ENCODE measurements around the gene PCSK5.
"Not testable (repeated sequence)": the region's sequence is repeated elsewhere in the genome, so short reads cannot be mapped to it uniquely, and the experiment has no call there.

PCSK5 gene

DNA sequence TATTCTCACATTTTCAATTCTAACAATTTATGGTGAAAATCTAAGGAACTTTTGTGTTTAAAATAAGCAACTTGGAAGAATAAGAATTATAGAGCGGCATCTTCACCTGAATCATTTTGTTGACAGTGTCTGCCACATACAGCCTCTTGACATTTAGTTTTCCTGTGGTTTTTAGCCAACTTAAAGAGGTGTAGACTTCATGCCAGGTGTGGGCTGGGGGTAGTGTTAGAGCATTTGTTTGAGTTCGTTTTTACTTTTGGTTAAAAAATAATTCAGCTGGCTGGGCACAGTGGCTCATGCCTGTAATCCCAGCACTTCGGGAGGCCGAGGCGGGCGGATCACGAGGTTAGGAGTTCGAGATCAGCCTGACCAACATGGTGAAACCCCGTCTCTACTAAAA is 72.8 kb downstream of the PCSK5 start:
- DNase-seq (ENCODE audit: low read depth), result not testable (repeated sequence)

DNA sequence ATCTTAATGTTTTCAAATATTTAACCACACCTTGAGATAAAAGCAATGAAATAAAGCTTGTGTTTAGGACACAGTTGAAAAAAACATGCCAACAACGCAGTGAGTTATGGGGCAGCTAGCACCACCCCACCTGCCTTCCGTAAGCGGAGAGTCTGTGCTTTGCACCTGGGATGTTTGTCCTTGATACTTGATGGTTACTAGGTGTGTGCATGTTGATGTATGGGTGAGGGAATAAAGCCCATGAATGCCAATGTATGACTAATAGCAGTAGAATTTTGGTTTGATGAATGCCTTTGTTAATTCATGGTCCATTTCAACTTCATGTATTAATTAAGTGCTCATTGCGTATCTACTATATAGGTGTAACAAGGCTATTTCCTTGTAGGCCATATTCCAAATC is 74.0 kb downstream of the PCSK5 start:
- DNase-seq (ENCODE audit: low read depth), result no peak

DNA sequence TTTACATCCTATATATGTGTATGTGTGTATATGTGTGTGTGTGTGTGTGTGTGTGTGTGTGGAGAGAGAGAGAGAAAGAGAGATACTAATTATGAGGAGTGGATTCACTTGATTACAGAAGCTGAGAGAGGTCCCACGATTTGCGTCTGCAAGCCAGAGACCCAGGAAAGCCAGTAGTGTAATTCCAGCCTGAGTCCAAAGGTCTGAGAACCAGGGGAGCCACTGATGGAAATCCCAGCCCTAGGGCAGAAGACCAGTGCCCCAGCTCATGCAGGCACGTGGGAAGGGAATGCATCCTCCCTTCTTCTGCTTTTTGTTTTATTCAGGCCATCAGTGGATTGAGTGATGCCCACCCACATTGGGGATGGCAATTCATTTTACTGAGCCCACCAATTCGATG is 74.8 kb downstream of the PCSK5 start:
- no peak for DNase-seq (ENCODE audit: low read depth)

DNA sequence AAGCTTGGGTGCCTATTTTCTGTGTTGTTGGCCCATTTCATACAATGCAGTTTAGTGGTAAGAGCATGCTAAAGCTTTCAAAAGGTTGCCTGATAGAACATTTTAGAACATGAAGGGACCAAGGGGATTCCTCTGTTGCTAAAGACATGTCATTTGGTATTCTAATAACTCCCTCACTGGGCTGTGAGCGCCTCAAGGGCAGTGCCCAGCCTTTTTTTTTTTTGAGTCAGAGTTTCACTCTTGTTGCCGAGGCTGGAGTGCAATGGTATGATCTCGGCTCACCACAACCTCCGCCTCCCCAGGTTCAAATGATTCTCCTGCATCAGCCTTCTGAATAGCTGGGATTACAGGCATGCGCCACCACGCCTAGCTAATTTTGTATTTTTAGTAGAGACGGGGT is 77.1 kb downstream of the PCSK5 start:
- no peak for DNase-seq (ENCODE audit: low read depth)

DNA sequence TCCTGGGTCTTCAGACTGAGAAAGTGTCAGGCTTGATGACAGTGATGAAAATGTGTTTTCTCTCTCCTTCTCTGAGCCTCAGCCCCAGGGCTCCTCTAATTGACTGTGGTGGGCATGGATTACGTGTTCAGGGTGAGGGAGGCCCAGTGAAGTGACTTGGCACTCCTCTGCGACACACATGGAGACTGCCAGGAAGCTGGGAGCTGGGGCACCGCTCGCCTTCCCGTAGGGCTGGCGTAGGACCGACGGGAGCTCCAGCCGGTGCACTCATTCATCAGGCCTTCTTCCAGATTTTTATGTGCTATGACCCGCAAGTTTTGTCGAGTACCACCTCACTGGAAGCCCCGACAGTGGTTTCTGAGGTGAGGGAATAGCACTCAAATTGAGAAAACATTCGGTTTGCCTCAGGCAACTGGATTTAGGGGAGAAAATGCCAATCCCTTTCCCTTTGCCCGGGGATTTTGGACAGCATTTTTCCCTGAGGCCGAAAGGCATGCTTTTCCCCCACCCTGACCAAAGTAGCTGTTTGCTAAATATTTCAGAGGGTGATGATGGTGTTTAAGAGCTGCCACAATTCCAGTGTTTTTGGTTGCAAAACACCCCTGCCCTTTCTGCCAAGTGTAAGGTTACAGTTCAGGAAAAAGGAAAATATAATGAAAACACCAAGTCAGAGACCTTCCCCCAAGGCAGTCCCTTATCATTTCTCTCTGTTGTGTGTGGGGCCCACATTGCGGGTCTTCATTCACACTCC is 83.7 kb downstream of the PCSK5 start:
- DNase-seq (ENCODE audit: low read depth), result no peak

DNA sequence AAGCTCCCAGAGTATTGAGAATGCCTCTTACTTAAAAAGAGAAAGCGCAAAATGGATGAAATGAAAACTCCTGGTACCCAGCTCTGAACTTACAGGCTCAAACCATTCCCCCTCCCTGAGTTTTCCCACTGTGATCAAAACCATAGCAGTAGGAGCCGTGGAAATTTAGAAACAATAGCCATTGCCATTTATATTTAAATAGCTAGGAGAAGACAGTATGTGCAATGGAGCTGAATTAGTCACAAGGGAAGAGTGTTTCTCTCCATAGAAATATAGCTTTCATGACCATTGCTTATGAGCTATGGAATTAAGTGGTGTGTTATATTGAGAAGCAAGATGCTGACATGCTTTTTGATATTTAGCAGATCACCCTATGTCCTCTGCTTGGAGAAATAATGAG is 84.6 kb downstream of the PCSK5 start:
- no peak for DNase-seq (ENCODE audit: low read depth)

DNA sequence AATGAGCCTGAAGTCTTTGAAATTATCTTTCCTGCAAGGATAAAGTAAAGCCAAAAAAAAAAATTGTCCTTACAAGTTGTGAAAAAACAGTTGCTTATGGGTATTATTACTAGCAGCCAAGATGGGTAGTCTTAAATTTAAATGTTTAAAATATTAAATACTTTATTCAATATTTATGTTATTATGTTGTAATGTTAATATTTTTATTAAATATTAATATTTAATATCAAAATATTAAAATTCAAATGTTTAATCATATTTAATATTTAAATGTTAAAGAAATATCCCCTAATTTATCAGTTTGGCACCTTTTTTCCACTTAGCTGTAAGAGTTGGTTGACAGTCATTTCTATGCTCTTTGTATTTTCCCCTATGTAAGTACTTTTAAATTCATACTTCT is 86.1 kb downstream of the PCSK5 start:
- no peak for DNase-seq (ENCODE audit: low read depth)

DNA sequence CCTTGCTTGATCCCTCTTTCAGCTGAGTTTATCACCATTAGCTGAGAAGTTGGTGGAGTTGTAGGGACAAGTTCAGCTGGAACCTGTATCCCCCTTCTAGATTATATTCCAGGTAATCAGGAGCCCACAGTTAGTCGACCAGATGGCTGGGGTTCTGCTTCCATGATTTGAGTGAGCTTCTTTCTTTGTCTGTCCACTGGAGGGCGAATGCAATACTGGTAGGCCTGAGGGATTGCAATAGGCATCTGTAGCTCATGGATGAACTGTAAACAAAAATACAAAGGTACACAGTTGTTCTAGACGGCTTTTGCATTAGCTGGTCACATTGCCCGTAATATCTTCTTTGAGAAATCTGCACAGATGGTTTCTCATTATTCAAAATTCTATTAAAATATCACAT is 88.9 kb downstream of the PCSK5 start:
- no peak for DNase-seq (ENCODE audit: low read depth)

DNA sequence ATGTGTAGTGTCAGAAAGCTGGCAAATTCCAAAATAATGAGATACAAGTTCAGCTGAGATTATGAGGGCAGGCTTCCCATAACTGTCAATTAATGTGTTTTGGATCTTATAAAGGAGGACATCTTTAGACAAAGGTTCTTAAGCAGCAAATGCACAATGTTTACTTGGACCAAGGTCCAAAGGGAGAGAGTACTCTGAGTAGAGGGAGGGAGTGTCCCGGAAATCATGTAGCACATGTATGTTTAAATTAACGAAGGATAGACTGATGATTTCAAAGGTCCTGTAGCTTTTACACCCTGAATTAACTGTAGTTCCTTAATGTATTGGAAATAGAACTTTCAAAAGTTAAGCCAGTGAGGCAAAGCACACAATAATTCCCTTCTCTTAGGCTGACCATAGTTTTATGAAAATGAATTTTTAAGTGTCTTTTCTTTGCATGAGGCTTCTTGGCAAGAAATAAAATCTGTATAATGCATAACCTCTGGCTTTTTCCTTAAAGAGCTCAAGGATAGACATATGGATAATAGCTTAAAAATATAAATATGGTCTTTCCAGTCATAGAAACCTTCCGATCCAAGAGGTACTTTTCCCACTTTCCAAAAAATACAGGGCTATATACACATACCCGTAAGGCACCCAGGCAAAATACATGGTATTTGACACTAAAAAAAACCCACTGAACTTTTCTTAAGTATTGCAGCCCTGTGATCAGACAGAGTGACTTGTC is 93.0 kb downstream of the PCSK5 start:
- DNase-seq (ENCODE audit: low read depth), result no peak

DNA sequence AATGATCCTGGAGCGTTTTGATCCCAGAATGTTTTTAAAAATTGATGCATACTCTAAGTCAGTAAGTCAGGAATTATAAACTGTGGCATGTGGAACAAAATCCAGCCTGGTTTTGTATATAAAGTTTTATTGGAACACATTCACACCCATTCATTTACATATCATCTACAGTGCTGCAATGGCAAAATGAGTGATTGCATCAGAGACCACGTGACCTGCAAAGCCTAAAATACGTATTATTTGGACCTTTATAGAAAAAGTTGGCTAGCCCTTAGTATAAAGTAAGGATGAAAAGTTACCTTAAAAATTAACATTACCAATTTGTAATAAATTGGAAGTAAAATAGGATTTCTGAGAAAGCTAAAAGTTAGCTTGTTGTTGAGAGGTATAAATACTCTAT is 95.0 kb downstream of the PCSK5 start:
- no peak for DNase-seq (ENCODE audit: low read depth)

DNA sequence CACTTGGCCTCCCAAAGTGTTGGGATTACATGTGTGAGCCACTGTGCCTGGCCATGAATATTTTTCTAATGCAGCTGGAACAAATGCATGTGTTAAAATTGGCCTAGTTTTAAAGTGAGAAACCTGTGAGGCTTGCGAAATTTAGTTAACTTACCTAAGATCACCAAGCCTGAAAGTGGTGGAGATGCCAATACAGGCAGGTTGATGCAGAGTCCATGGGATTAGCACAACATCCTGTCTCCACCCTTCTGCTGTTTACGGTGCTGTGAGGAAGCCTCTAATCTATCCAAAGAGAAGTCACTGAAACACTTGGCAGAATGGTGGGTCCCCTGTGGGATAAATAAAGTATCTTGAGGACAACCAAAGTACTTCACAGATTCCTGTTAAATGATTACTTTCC is 98.2 kb downstream of the PCSK5 start:
- no peak for DNase-seq (ENCODE audit: low read depth)

DNA sequence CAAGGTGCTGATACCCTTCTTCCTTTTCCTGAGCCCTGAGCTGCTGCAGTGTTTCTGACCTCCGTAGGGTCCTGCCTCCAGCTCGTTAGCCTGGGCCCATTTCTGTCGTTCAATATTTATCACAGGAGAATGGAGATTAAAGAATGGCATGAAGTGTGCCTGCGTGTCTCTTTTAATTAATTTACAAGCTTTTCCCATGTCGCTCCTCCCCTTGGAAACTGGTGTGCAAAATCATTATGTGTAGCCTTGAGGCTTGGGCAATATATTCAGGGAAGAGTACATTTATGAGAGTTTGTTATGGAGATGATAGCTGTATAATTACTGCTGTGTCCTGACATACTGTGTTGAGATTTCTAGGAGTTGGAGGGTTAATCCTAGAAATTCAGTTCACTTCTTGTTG is 99.7 kb downstream of the PCSK5 start:
- no peak for DNase-seq (ENCODE audit: low read depth)

DNA sequence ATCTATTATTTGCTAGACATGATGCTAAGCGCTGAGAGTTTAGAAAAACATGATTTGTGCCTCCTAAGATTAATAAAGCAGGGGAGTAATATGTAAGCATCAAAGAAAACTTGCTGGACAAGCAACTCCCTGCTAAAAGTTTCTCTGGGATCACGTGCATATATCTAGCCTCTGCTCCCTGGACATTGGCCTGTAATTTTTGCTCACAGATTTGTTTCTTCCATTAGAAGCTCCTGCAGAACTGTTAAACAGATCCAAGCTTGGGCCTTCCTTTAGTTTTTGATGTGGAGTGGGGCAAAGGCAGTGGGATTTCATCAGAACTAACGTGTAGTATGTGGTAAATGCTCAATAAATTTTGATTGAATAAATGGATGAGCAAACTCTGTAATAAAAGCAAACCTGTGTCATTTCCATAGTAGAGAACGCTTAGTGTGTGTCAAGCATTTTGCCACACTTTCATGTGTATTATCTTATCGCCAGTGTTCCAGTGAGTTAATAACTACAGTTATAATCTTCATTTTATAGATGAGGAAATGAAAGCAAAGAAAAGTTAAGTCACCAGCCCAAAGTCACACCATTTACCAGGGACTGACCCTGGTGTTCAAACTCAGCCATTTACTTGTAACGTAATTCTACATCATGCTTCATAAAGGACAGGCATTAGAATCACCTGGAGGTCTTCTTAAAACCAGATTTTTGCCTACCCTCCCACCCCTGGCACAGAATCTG is 100.3 kb downstream of the PCSK5 start:
- no peak for DNase-seq (ENCODE audit: low read depth)

DNA sequence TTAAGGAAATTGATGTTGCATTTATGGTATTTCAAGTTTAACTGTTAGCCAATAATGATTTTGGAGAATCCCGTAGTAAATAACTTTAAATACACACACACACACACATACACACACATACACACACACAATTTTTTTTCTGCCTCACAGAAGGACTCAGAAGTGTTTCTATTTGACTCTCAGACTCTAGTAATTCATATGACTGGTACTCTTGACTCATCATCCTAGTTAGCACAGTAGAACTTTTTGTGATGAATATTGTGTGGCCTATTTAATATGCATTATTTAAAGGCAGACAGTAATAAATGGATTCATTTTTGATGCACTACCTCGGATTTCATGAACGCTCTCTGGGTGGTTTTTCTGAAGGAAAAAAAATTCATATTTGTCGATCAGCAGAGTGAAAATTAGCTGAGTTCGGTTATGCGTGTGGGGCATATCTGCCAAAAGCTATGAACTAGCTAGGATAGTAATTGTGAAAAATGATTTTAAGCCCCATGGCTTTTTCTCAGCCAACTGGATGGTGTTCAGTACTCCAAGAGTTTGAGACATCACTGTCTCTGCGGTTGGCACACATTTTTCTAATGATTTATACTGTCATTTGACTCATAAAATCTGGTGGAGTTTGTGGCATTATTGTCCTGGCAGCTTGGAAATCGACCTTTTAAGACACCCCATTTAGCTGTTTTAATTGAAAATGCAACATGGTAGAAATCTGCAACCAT is 102.2 kb downstream of the PCSK5 start:
- no peak for DNase-seq (ENCODE audit: low read depth)

DNA sequence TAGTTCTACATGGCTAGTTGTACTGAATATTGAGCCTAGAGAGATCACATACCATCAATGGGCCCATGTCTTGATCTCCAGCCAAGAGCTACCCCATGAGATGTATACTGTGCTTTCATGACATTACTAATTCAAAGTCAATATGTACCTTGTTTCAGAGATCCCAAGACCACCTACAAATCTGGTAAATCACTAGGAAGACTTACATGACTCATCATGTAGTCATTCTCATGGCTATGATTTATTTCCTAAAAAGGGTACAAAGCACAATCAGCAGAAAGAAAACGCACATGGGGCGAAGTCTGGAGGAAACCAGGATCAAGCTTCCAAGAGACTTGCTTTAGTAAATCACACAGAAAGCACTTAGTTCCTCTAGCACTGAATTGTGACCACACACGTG is 103.0 kb downstream of the PCSK5 start:
- no peak for DNase-seq (ENCODE audit: low read depth)

DNA sequence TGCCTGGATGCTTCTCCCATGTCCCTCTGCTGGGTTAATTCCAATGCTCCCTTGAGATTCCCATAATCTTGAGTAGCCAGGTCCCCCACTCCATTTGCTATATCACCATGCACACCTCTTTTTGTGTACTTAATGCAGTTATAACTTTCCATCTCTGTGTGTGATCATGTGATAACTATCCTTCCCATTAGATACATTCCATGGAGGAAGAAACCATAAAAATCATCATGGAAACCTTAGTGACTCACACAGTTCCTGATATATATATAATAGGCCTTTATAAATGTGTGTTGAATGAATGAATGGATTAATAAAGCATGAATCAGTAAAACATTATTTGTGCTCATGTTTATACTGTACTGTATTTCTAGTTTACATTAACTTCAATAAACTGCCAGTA is 104.6 kb downstream of the PCSK5 start:
- no peak for DNase-seq (ENCODE audit: low read depth)

DNA sequence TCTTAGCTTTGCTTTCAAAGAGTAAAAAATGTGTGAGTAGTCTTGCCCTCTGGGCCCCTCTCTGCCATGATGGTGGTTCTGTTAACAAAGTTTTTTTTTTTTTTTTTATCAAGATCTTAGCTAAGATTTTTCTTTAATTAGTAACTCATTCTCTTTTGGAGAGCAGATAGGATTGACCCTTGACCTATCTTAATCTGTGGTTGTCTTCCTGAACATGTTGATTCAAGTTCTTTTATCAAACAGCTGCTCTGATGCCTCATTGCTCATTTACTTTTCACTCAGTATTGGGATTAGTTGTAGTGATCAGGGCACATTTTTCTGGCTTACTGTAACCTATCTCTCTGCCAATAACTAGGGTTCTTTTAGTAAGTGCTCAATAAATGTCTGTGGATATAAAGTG is 106.3 kb downstream of the PCSK5 start:
- DNase-seq (ENCODE audit: low read depth), result no peak

DNA sequence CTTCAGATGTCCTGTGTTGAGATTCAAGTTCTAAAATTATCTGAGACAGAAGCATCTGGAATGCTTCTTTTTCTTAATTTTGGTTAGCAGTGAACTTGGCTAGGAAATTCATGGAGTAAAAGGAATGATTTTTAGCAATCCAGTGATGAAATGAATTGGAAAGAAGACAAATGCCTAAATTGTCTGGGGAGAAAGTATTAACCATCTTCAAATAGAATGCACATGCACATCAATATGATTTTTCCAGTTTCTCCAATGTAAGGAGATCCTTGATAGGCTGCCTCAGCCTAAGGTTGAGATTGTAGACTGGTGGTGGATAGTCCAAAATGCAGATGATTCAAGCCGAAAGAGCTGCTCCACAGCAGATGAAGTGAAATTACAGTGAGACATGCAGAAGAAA is 106.7 kb downstream of the PCSK5 start:
- DNase-seq (ENCODE audit: low read depth), result no peak

DNA sequence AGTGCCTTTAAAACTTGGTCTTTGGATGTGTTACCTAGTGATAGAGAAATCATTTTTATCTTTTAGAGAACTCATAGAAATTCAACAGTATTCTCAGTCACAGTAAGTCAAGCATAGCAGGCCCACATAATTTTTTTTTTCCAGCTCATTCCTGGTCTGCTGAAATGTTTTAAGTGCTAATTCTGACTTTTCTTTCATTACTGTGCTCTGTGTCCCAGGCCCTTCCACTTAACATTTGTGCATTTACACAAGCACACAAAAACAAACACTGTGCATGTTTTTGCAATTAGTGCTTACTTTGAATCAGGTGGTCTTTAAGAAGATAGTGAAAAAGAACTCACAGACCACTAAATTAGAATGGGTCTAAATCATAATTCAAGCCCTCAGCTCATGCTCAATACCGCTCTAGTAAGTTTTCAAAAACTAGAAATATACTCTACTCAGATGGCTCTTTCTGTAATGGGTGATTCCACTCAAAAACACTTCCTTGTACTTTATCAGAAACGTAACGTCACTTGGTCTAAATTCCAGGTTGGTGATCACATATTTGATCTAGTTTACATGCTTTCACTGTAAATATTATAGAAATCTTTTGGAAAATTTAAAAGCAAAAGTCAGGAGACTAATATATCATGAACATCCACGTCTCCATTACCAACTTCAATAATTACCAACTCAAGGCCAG is 107.8 kb downstream of the PCSK5 start:
- no peak for DNase-seq (ENCODE audit: low read depth)

DNA sequence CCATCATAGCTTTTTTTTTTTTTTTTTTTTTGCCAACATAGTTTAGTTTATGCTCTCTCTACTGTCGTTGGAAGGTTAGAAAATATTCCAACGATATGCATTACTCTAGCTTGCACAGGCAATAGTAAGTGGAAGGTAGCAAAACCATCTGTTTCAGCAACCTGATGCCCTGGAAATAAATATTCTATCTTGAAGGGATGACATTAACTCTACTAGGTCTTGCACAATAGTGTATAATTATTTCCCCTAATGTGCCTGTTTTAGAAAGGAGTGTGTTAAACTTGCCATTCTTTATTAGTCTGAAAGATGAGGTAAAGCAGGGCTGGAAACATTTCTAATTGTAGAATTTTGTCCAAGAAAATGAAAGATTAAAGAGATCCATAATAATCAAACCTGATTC is 111.0 kb downstream of the PCSK5 start:
- no peak for DNase-seq (ENCODE audit: low read depth)

DNA sequence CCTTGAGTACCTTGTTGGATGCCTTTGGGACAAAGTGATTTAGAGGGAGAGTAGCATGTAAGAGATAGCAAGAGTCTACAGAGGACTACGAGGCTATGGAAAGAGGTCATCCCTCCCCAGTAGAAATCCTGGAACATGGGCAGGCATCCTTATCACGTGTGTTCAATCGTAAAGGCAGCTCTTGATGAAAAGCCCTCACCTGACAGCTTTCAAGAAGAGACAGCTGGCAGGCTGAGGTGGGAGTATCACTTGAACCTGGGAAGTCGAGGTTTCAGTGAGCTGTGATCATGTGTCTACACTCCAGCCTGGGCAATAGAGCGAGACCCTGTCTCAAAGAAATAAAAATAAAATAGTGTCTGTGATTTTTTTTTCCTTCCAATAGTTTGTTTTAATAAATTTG is 112.6 kb downstream of the PCSK5 start:
- DNase-seq (ENCODE audit: low read depth), result no peak

DNA sequence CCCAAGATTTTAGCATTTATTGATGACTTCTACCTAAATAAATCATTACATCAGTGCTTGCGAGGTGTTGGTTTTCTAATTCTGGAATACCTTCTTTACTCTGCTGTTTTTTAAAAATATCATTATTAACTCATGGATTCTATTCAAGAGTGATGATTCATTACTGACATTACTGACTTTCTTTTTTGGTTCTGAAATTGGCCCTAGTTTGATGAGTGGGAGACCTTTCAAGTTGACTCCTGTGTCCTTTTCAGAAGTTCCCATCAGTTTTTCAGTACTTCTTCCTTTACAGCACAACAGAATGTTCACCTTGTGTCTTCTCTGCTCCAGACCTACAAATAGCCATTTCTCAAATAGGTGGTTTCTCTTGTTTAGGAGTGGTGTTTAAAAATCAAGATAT is 114.1 kb downstream of the PCSK5 start:
- DNase-seq (ENCODE audit: low read depth), result no peak
